ENCODE results near the gene GPATCH8.

Gene GPATCH8

GRCh38 chr17:44385287-44386181 is 117.7 kb downstream of the GPATCH8 start:
- 0 out of 2 replicates have a peak, but pooled peaks have one; percentile 8 for TF ChIP-seq CTCF (IDR thresholded peaks at IDR 0.05)

- no peak for TF ChIP-seq CTCF (IDR thresholded peaks at IDR 0.05)
Observed at GRCh38 chr17:44384823-44385286, 118.4 kb downstream of the GPATCH8 start.

GRCh38 chr17:44384281-44384822 is 118.9 kb downstream of the GPATCH8 start:
- TF ChIP-seq CTCF (IDR thresholded peaks at IDR 0.05): no peak

GRCh38 chr17:44383861-44384260 is 119.3 kb downstream of the GPATCH8 start:
- no peak for TF ChIP-seq CTCF (IDR thresholded peaks at IDR 0.05)

- no peak for TF ChIP-seq CTCF (IDR thresholded peaks at IDR 0.05)
Observed at GRCh38 chr17:44383363-44383762, 119.8 kb downstream of the GPATCH8 start.

GRCh38 chr17:44382917-44383316 is 120.3 kb downstream of the GPATCH8 start:
- TF ChIP-seq CTCF (IDR thresholded peaks at IDR 0.05): no peak

- no peak for TF ChIP-seq CTCF (IDR thresholded peaks at IDR 0.05)
Observed at GRCh38 chr17:44381810-44382305, 121.3 kb downstream of the GPATCH8 start.

All from LNCAP (cell line).